GM13977 (cell line): ENCODE results near the gene PGBD2.
"Not testable (repeated sequence)": the region's sequence is repeated elsewhere in the genome, so short reads cannot be mapped to it uniquely, and the experiment has no call there.

Experiments used
- DNase-seq: peaks from one replicate; pipeline ENCODE4 v3.0.0; 2012; ENCODE audit warnings: low spot score
- CTCF ChIP-seq: IDR thresholded peaks from 2 replicates; pipeline ENCODE4 v1.5.1; 2012; ENCODE audit warnings: mild to moderate bottlenecking, control low read depth; ENCODE audit not compliant: insufficient read depth; ENCODE audit errors: extremely low read depth, missing control alignments
- in situ Hi-C: fragments of 300-500 bp; cut with MboI; formaldehyde crosslinking; loops from one replicate; pipeline ENCODE4 v1.12.0; 2022; ENCODE audit warnings: low sequenced_read_pairs, low pct_unique_long_range_greater_than_20kb, mixed read lengths, inconsistent platforms; ENCODE audit not compliant: unreplicated experiment

PGBD2 gene

GRCh38 chr1:248914796-248915381 is 8.9 kb downstream of the PGBD2 start:
- no peak for TF ChIP-seq CTCF
- DNase-seq = no peak
- in situ Hi-C loops = no loop called here

GRCh38 chr1:248918131-248918530 is 12.1 kb downstream of the PGBD2 start:
- in situ Hi-C loops = no loop called here
- DNase-seq = no peak
- no peak for TF ChIP-seq CTCF

- in situ Hi-C loops = no loop called here
- no peak for DNase-seq
- TF ChIP-seq CTCF = no peak
Observed at GRCh38 chr1:248923352-248924338, 17.6 kb downstream of the PGBD2 start.

GRCh38 chr1:248924696-248925532 is 18.9 kb downstream of the PGBD2 start:
- TF ChIP-seq CTCF = peak; percentile 57

GRCh38 chr1:248925859-248926258 is 19.8 kb downstream of the PGBD2 start:
- in situ Hi-C loops = not testable (repeated sequence)

More at GRCh38 chr1:248924696-248925532, 18.9 kb downstream of the PGBD2 start:
- no peak for DNase-seq
- in situ Hi-C loops = no loop called here

GRCh38 chr1:248926401-248927182 is 20.6 kb downstream of the PGBD2 start:
- DNase-seq = no peak
- in situ Hi-C loops = no loop called here
- TF ChIP-seq CTCF = no peak

More at GRCh38 chr1:248925859-248926258, 19.8 kb downstream of the PGBD2 start:
- DNase-seq = not testable (repeated sequence)

- in situ Hi-C loops = not testable (repeated sequence)
Observed at GRCh38 chr1:248927283-248927682, 21.2 kb downstream of the PGBD2 start.

GRCh38 chr1:248928122-248928521 is 22.1 kb downstream of the PGBD2 start:
- DNase-seq, in situ Hi-C loops: not testable (repeated sequence)

More at GRCh38 chr1:248927283-248927682, 21.2 kb downstream of the PGBD2 start:
- DNase-seq = not testable (repeated sequence)

- in situ Hi-C loops, DNase-seq: not testable (repeated sequence)
Observed at GRCh38 chr1:248930037-248930436, 24.0 kb downstream of the PGBD2 start.
